ENCODE data around the gene FBLL1.
"Not testable (repeated sequence)": the region's sequence is repeated elsewhere in the genome, so short reads cannot be mapped to it uniquely, and the experiment has no call there.

FBLL1 gene

GRCh38 chr5:168552146-168552545 is 23.0 kb downstream of the FBLL1 start:
- DNase-seq (ENCODE audit: low read depth) = no peak

GRCh38 chr5:168553377-168554130 is 24.4 kb downstream of the FBLL1 start:
- no peak for DNase-seq (ENCODE audit: low read depth)

GRCh38 chr5:168557389-168557788 is 28.3 kb downstream of the FBLL1 start:
- DNase-seq (ENCODE audit: low read depth) = no peak

- no peak for DNase-seq (ENCODE audit: low read depth)
These were observed 33.2 kb downstream of the FBLL1 start for GRCh38 chr5:168562279-168562678.

- DNase-seq (ENCODE audit: low read depth) = no peak
These were observed 34.9 kb downstream of the FBLL1 start for GRCh38 chr5:168563959-168564358.

- DNase-seq (ENCODE audit: low read depth) = no peak
These were observed 39.6 kb downstream of the FBLL1 start for GRCh38 chr5:168568738-168569137.

- no peak for DNase-seq (ENCODE audit: low read depth)
These were observed 41.6 kb downstream of the FBLL1 start for GRCh38 chr5:168570490-168571328.

- DNase-seq (ENCODE audit: low read depth) = not testable (repeated sequence)
These were observed 44.6 kb downstream of the FBLL1 start for GRCh38 chr5:168573663-168574062.

GRCh38 chr5:168574156-168574555 is 45.1 kb downstream of the FBLL1 start:
- DNase-seq (ENCODE audit: low read depth) = not testable (repeated sequence)

GRCh38 chr5:168575391-168576372 is 46.6 kb downstream of the FBLL1 start:
- DNase-seq (ENCODE audit: low read depth) = no peak

GRCh38 chr5:168578006-168578405 is 48.9 kb downstream of the FBLL1 start:
- no peak for DNase-seq (ENCODE audit: low read depth)

GRCh38 chr5:168578538-168579487 is 49.7 kb downstream of the FBLL1 start, which contains the start of gene PANK3:
Gene PANK3 (minus strand): TSS chr5:168579368. CDS start chr5:168579283, 85 bp downstream.
- DNase-seq (ENCODE audit: low read depth) = no peak

- peak; percentile 95 for DNase-seq (ENCODE audit: low read depth)
These were observed 50.6 kb downstream of the FBLL1 start for GRCh38 chr5:168579488-168580226.

- no peak for DNase-seq (ENCODE audit: low read depth)
These were observed 51.1 kb downstream of the FBLL1 start for GRCh38 chr5:168580227-168580508.

Measured in T follicular helper cell (primary cell).